Cardiac septum (tissue), 1 donor: ENCODE results near the gene NUBPL. TPM values are rescaled to one million over a fixed set of nuclear protein-coding genes. Genes with fewer than 3 reads are reported as not detected.
"Not testable (repeated sequence)": the region's sequence is repeated elsewhere in the genome, so short reads cannot be mapped to it uniquely, and the experiment has no call there.

Experiments used
- DNase-seq: peaks from one replicate; pipeline ENCODE4 v3.0.0-alpha.2; 2020; ENCODE audit warnings: low spot score
- intact Hi-C: fragments of 100-400 bp; cut with DNase I; formaldehyde crosslinking; loops from one replicate; pipeline ENCODE4 v1.14.0; 2022
- total RNA-seq: library from RNA; stranded (reverse); fragmentation: NEBNext Ultra II Directional; extraction: Animal tissue kit (Norgen Biotek cat#: 25700); gene quantifications from one replicate; pipeline ENCODE4 v1.2.1, GENCODE V29; 2021
- donor health status: DM: no; HTN: no; CAD: no.

The NUBPL gene
- total RNA-seq, 1 donor from 2014 or later, result 19.5 TPM

DNA sequence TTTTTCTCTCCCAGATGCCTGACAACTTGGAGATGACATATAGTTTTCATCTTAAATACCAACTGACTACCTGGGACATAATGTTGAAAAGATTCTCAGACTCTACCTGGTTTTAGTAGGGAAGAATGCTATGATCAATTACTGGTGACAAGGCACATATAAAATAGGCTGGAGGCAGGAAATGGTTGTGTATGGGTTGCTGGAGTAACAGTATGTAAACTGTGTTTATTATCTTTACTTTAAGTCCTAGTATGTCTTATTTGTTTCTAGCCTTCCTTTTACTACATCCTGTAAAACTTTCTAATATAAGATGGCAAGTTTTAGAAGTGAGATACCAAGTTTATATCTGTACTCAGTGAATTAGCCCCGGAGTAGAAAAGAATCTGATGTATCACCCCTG, 98.1 kb downstream of the NUBPL start:
- DNase-seq, result no peak
- intact Hi-C loops, result no loop called here

DNA sequence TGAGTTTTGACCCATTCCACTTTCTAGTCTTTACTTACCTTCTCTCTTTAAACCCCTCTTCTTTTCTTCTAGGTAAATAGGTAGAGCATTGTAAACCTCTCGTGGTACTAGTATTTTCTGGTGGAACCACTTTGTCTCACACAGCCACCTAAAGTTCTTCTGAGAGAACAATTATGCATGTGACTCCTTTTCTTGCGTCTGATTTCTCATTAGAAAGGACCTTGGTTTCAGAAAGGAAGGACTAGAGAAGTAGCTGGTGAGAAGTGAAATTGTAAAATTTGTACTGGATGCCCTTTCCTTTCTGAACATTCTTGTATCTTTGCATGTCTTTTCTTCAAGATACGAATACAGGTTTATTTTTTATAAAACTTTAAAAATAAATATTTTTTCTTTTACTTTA, 99.0 kb downstream of the NUBPL start:
- DNase-seq, result no peak
- intact Hi-C loops, result no loop called here

DNA sequence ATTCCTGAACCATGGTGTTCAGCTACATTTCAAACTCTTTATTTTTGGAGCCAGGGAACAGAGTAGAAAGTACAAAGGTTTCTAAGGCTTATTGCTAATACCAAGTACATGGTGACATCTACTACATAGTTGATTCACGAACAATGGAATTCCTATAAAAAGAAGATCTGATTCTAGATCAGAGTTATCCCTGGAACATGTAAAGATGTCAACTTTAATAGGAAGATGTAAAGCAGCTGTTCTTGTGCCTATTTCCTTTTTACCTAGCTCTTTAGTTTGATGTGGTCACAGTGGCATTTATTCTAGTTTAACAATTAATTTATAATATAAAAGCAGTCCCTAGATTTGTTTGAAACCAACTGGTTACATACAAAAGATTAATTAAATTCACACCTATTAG, 99.5 kb downstream of the NUBPL start:
- intact Hi-C loops, result no loop called here
- no peak for DNase-seq

DNA sequence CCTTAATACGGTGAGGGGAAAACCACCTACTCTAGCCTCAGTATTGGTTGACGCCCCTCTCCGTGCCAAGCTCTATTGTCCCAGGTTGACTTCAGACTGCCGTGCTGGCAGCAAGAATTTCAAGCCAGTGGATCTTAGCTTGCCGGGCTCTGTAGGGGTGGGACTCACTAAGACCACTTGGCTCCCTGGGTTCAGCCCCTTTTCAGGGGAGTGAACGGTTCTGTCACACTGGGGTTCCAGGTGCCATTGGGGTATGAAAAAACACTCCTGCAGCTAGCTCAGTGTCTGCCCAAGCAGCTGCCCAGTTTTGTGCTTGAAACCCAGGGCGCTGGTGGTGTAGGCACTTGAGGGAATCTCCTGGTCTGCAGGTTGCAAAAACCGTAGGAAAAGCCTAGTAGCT, 107.1 kb downstream of the NUBPL start:
- intact Hi-C loops, result no loop called here
- no peak for DNase-seq

DNA sequence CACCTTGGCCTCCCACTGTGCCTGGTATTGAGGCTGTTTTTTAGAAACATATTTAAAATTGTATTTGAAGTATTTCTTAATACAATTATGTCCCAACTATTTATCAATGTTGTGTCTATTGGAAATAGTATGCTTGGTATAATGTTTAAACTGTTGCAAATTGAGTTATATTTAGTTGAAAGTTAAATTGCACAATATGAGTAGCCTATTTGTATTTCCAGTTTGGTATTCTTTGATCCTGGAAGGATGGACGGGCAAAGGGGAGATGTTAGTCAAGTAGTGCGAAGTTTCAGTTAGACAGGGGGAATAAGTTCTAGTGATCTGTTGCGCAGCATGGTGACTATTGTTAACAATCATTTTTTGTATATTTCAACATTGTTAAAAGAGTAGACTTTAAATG, 111.5 kb downstream of the NUBPL start:
- DNase-seq, result no peak
- intact Hi-C loops, result no loop called here

DNA sequence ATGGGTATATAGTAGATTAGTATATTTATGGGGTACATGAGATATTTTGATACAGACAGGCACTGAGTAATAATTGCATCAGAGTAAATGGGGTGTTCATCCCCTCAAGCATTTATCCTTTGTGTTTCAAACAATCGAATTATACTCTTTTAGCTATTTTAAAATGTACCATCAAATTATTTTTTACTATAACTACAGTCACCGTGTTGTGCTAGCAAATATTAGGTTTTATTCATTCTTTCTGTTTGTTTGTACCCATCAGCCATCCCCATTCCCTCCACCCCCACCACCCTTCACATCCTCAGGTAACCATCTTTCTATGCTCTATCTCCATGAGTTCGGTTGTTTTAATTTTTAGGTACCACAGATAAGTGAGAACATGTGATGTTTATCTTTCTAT, 115.8 kb downstream of the NUBPL start:
- intact Hi-C loops, result no loop called here
- DNase-seq, result no peak

DNA sequence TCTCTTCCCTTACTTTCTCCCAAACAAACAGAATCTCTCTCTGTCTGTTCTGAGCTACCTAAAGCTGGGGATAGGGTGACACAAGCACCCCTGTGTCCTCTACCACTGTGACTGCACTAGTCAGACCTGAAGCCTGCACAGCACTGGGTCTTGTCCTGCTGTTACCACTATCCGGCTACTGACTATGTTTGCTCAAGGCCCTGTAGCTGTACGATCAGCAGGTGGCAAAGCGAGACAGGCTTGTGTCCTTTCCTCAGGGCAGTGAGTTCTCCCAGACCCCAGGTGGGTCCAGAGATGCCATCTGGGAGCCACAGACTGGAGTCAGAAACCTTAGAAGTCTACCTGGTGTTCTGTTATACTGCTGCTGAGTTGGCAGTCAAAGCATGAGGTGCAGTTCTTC, 116.4 kb downstream of the NUBPL start:
- DNase-seq, result no peak
- intact Hi-C loops, result no loop called here

DNA sequence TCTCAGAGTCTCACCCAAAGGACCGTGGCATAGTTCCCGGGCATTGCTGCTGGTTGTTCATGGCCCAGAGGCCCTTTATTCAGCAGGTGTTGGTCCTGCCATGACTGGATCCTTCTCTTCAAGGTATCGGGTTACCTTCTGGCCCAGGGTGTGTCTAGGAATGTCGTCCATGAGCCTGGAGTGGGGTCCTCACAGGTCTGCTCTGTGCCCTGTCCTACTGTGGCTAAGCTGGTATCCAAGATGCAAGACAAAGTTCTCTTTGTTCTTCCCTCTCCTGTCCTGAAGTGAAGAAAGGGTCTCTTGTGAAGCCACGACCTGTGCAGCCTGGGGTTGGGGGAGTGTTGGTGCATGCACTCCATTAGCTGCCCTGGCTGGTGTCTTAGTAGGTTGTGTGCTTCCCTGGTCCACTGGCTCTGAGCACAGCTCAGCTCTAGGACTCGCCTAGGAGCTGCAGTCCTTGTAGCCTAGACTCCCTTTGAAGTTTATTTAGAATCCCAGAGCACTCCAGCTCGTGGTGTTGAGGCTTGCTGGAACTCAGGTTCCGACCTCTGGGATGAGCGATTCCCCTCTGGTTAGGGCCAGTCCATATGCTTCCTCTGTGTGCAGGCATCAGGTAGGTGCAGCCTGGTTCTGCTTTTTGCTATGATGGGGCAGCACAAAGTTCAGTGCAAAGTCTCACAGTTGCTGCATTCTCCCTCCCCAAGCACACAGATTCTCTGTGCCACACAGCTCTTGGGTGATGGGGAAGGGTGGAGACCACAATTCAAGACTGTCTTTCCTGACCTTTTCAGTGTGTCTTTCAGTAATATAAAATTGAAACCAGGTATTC, 117.4 kb downstream of the NUBPL start:
- intact Hi-C loops, result no loop called here
- no peak for DNase-seq

DNA sequence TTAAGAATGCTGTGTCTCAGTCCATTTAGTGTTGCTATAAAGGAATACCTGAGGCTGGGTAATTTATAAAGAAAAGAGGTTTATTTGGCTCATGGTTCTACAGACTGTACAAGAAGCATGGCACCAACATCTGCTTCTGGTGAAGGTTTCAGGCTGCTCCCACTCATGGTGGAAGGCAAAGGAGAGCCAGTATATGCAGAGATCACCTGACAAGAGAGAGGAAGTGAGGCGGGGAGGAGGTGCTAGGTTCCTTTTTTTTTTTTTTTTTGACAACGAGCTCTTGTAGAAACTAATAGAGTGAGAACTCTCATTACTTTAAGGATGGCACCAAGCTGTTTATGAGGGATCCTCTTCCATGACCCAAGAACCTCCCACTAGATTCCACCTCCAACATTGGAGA, 121.6 kb downstream of the NUBPL start:
- intact Hi-C loops, result no loop called here

DNA sequence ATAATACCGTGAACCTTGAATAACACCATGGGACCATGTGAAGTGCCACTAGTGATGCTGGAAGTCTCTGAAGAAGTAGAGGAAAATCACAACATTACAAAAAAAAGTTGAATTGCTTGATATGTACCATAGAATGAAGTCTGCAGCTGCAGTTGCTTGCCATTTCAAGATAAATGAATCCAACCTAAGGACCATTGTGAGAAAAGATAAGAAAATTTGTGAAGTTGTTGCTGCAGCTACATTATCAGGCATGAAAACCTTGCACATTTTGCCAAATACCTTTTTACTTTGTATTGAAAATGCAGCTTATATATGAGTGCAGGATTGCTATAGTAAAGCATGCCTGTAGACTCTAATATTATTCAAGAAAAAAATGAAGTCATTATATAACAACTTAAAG, 126.5 kb downstream of the NUBPL start:
- intact Hi-C loops, result no loop called here
- DNase-seq, result no peak

More for the DNA sequence above, 121.6 kb downstream of the NUBPL start:
- no peak for DNase-seq

DNA sequence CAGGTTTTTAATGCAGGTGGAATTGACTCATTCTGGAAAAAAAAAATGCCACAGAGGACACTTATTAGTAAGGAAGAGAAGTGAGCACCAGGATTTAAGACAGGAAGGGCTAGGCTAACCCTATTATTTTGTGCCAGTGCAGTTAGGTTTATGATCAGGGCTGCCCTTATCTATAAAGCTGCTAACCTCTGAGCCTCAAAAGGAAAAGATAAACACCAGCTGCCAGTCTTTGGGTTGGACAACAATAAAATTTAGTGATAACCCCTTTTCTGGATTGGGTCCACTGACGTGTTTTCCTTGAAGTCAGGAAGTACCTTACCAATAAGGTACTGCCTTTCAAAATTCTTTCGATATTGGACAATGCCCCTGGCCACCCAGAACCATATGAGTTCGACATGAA, 128.9 kb downstream of the NUBPL start:
- intact Hi-C loops, result no loop called here
- no peak for DNase-seq

DNA sequence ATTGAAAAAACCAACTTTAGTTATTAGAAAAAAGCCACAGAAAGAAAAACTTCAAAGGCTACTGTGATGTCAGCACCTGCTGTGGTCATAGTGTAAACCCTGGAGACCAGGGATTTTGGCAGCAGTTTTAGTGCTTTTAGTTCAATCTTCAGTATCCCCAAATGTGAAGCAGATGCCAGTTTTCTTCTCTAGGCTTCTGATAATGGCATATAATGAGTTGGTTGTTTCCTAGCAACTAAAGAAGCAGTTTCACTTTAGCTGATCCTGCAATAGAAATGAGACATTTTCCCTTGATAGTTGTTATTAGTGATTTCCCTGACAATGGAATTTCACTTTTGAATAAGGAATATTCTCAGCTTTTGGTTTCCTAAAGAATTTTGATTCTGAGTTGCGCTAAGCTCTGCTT, 131.2 kb downstream of the NUBPL start:
- no peak for DNase-seq
- intact Hi-C loops, result no loop called here

DNA sequence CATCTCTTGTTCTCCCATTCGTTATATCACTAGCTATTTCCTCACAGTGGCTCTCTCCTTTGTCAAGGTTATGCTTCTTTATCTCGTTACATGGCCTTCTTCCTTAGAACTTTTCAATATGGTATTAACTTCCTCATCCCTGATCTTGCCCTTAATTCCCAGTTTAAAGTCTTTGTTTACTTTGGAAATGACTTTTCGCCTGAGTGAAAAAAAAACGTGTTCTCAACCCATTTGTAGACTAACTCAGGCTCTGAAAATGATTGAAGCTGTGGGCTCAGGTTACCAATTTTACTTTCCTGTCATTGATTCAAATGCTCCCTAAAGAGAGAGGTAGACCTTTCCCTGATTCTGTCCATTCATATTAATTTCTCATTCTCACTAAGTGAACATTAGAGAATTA, 135.2 kb downstream of the NUBPL start:
- intact Hi-C loops, result no loop called here
- no peak for DNase-seq

DNA sequence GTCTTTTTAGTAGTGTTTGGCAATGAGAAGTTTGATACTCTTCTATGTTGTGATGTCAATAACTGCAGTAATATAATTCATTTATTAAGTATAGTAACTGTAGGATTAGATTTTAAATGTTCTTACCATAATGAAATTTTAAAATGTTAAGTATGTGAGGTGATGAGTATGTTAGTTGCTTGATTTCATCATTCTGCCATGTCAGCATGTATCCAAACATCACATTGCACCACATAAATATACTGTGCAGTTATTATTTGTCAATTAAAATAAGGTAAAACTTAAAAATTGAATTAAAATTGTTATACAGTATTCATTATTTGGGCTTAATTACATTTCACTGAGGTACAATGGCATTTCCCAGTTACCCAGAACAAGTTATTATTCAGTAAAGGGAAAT, 138.6 kb downstream of the NUBPL start:
- intact Hi-C loops, result no loop called here
- no peak for DNase-seq

DNA sequence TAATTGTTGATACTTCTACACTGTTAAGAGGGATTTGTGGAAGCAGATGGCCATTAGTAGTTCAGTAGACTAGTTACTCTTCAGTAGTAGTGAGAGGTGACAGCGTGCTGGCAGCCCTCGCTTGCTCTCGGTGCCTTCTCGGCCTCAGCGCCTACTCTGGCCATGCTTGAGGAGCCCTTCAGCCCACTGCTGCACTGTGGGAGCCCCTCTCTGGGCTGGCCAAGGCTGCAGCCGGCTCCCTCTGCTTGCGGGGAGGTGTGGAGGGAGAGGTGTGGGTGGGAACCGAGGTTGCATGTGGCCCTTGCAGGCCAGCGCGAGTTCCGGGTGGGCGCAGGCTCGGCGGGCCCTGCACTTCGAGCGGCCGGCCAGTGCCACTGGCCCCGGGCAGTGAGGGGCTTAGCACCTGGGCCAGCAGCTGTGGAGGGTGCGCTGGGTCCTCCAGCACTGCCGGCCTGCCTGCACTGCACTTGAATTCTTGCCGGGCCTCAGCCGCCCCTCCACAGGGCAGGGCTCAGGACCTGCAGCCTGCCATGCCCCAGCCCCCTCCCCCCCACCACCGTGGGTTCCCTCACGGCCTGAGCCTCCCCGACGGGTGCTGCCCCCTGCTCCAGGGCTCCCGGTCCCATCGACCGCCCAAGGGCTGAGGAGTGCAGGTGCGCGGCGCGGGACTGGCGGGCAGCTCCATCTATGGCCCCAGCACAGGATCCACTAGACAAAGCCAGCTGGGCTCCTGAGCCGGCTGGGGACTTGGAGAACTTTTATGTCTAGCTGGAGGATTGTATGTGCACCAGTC, 139.3 kb downstream of the NUBPL start:
- intact Hi-C loops, result no loop called here
- DNase-seq, result no peak

DNA sequence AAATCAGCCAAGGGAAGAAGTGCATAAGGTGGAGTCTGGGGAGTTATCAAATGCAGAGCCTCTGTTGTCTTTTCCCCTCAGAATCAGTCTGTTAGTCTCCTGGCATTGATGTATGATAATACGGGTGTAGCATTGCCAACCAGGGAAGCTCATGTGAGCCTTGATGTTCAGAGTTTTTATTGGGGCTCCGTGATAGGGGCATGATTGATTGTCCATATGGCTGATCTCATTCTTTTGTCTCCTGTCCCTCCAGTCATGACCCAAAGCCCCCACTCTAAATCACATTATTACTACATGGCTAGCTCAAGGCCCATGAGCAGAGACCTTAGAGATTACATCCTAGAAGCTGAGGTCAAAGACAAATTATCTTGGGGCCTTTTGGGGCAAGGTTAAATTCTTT, 140.9 kb downstream of the NUBPL start:
- intact Hi-C loops, result no loop called here
- no peak for DNase-seq

DNA sequence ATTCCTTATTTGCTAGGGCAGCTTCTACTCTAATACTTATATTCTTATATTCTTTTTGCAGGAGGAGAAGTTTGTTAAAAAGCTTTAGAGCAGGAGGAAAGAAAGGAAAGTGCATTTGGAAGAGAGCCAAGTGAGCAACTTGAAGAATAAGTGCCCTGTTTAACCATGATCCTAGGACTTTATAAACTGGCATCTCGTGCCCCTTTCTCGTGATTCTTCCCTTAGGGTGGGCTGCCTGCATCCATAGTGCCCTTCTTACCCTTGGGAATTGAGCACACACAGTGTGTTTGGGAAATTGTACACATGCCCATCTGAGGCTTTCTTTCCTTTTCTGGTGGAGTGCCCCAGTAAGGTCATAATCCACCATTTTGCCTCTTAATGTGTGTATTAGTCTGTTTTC, 141.9 kb downstream of the NUBPL start:
- DNase-seq, result no peak
- intact Hi-C loops, result no loop called here

DNA sequence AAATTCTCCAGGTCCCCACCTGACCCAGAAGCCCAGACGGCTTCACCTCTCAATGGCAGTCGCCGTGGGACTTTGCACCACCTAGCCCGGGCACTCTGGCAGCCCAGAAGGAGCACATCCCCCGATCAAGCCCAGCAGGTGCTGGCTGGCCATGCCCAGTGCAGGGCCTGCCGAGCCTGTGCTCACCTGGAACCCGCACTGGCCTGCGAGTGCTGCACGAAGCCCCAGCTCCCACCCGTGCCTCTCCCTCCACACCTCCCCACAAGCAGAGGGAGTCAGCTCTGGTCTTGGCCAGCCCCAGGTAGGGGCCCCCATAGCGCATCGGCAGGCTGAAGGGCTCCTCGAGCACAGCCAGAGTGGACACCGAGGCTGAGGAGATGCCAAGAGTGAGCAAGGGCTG, 144.5 kb downstream of the NUBPL start:
- DNase-seq, result no peak
- intact Hi-C loops, result no loop called here

DNA sequence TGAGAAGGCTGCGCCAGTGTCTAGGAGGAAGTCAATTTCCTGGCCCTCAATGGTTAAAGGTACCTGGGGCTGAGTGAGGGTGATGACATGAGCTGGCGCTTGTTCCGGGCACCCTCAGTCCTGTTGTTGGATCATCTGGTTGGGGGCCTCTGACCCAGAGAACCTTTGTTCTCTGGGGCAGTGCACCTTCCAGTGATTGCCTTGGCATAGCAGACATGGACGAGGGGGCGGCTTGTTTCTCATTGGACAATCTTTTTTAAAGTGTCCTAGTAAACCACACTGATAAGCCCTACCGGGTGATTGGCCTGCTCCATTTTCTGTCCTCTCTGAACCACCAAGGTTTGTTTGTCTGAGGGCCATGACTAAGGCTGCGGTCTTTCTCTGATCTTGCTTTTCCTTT, 147.5 kb downstream of the NUBPL start:
- DNase-seq, intact Hi-C loops: not testable (repeated sequence)

DNA sequence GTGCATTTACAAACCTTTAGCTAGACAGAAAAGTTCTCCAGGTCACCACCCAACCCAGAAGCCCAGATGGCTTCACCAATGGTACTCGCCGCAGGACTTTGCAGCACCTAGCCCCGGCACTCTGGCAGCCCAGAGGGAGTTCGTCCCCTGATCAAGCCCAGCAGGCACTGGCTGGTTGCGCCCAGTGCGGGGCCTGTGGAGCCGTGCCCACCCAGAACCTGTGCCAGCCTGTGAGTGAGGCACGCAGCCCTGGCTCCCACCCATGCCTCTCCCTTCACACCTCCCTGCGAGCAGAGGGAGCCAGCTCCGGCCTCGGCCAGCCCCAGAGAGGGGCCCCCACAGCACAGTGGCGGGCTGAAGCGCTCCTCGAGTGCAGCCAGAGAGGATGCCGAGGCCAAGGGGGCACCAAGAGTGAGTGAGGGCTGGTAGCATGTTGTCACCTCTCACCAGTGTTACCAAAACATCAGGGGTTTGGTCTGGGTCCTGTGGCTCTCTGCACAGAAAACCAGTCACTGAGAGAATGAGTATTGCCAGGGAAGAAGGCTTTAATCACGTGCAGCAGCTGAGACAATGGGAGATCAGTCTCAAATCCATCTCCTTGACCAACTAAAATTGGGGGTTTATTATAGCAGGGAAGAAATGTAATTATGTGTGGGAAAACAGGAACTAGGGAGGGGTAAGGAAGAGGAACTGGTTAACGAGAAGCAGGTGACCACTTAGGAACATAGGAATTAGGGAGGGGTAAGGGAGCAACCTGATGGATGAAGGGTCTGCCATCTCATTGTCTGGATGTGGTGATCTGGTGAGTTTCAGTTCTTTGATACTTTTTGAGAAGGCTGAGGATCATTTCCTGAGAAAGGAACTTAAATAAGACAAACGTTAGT, 151.3 kb downstream of the NUBPL start:
- DNase-seq, result no peak
- intact Hi-C loops, result no loop called here
